Liver (tissue), 9 donors: Measurements from ENCODE around the gene EPC1. TPM values are rescaled to one million over a fixed set of nuclear protein-coding genes. Genes with fewer than 3 reads are reported as not detected.
A peak's percentile ranks its signal among the peaks of the same experiment; 100 is the strongest.

Experiments
- DNase-seq: peaks from one replicate; pipeline ENCODE4 v3.0.0-alpha.2; 2017; ENCODE audit warnings: low spot score
- H3K27ac ChIP-seq, 2 donors: one replicate each; pipeline ENCODE4 v1.7.0; 2013; ENCODE audit warnings: inconsistent platforms in 2 of 2, low read length in 2 of 2, control low read depth in 1 of 2, low read depth in 1 of 2, mild to moderate bottlenecking in 1 of 2
- H3K27me3 ChIP-seq, 4 donors: one replicate each; pipeline versions ENCODE4 v1.6.1 to v1.7.0; 2013; ENCODE audit warnings: low read length in 3 of 4, inconsistent platforms in 1 of 4, mild to moderate bottlenecking in 1 of 4, moderate library complexity in 1 of 4; ENCODE audit not compliant: control insufficient read depth in 4 of 4, insufficient read depth in 4 of 4
- H3K36me3 ChIP-seq, 4 donors: one replicate each; pipeline versions ENCODE4 v1.6.1 to v1.7.0; 2013; ENCODE audit warnings: low read length in 3 of 4, mild to moderate bottlenecking in 3 of 4, low read depth in 1 of 4, moderate library complexity in 1 of 4; ENCODE audit not compliant: control insufficient read depth in 4 of 4, insufficient read depth in 3 of 4
- H3K4me1 ChIP-seq, 4 donors: one replicate each; pipeline versions ENCODE4 v1.6.1 to v1.7.0; 2013; ENCODE audit warnings: low read length in 3 of 4, mild to moderate bottlenecking in 3 of 4, moderate library complexity in 1 of 4; ENCODE audit not compliant: control insufficient read depth in 4 of 4, insufficient read depth in 4 of 4
- H3K4me3 ChIP-seq, 3 donors: one replicate each; pipeline versions ENCODE4 v1.6.1 to v1.7.0; 2013; ENCODE audit warnings: low read length in 3 of 3, control low read depth in 1 of 3, low read depth in 1 of 3, mild to moderate bottlenecking in 1 of 3
- H3K9ac ChIP-seq, 2 donors: one replicate each; pipeline ENCODE4 v1.7.0; 2013; ENCODE audit warnings: low read length in 2 of 2, mild to moderate bottlenecking in 2 of 2, moderate library complexity in 2 of 2, control low read depth in 1 of 2, low read depth in 1 of 2
- H3K9me3 ChIP-seq, 4 donors: one replicate each; pipeline versions ENCODE4 v1.6.1 to v1.7.0; 2013; ENCODE audit warnings: low read length in 3 of 4; ENCODE audit not compliant: control insufficient read depth in 4 of 4
- ATF3 ChIP-seq: IDR thresholded peaks from 2 replicates; pipeline ENCODE4 v1.6.1; 2016; ENCODE audit warnings: antibody characterized with exemption
- CTCF ChIP-seq: fragments of 150-350 bp; IDR thresholded peaks from 2 replicates; pipeline ENCODE4 v1.5.1; 2017; ENCODE audit warnings: improper control_type of control experiment, low read depth, low read length; ENCODE audit not compliant: missing input control
- EGR1 ChIP-seq, 2 donors: IDR thresholded peaks; 2 replicates each; pipeline ENCODE4 v1.6.1; 2016 to 2018; ENCODE audit warnings: antibody characterized with exemption in 2 of 2, low read depth in 2 of 2
- FOXA1 ChIP-seq: IDR thresholded peaks from 2 replicates; pipeline ENCODE4 v1.6.1; 2016; ENCODE audit warnings: antibody characterized with exemption
- GABPA ChIP-seq, 2 donors: IDR thresholded peaks in 1 of 2; conservative IDR thresholded peaks in 1 of 2; 2 replicates each; pipeline ENCODE4 v1.6.1; 2016; ENCODE audit warnings: antibody characterized with exemption in 2 of 2, mild to moderate bottlenecking in 1 of 2, moderate library complexity in 1 of 2
- HNF4A ChIP-seq, 2 donors: conservative IDR thresholded peaks; 2 replicates each; pipeline ENCODE4 v1.6.1; 2016; ENCODE audit warnings: antibody characterized with exemption in 2 of 2, mild to moderate bottlenecking in 2 of 2
- HNF4G ChIP-seq: IDR thresholded peaks from 2 replicates; pipeline ENCODE4 v1.6.1; 2016; ENCODE audit warnings: antibody characterized with exemption
- JUND ChIP-seq, 2 donors: IDR thresholded peaks; 2 replicates each; pipeline ENCODE4 v1.6.1; 2016; ENCODE audit warnings: antibody characterized with exemption in 2 of 2
- MAX ChIP-seq: IDR thresholded peaks from 2 replicates; pipeline ENCODE4 v1.6.1; 2016; ENCODE audit warnings: antibody characterized with exemption
- NR2F2 ChIP-seq: IDR thresholded peaks from 2 replicates; pipeline ENCODE4 v1.6.1; 2016; ENCODE audit warnings: antibody characterized with exemption
- RAD21 ChIP-seq, 2 donors: IDR thresholded peaks; 2 replicates each; pipeline ENCODE4 v1.6.1; 2016; ENCODE audit warnings: antibody characterized with exemption in 2 of 2, mild to moderate bottlenecking in 2 of 2
- REST ChIP-seq: IDR thresholded peaks from 2 replicates; pipeline ENCODE4 v1.6.1; 2016; ENCODE audit warnings: antibody characterized with exemption, mild to moderate bottlenecking
- SP1 ChIP-seq: IDR thresholded peaks from 2 replicates; pipeline ENCODE4 v1.6.1; 2018; ENCODE audit warnings: antibody characterized with exemption, mild to moderate bottlenecking
- TAF1 ChIP-seq: conservative IDR thresholded peaks from 2 replicates; pipeline ENCODE4 v1.6.1; 2016; ENCODE audit warnings: antibody characterized with exemption, mild to moderate bottlenecking
- YY1 ChIP-seq: IDR thresholded peaks from 2 replicates; pipeline ENCODE4 v1.6.1; 2016; ENCODE audit warnings: antibody characterized with exemption, mild to moderate bottlenecking
- ZBTB33 ChIP-seq: IDR thresholded peaks from 2 replicates; pipeline ENCODE4 v1.6.1; 2016; ENCODE audit warnings: antibody characterized with exemption
- WGBS: extraction: QIAGEN DNeasy Blood & Tissue Kit; methylation state at CpG from one replicate; pipeline ENCODE4 v1.1.7; 2013; 5-methylcytosine and 5-hydroxymethylcytosine counted together
- polyA plus RNA-seq, 2 donors: library from polyadenylated mRNA; stranded (reverse) in 1 of 2; unstranded in 1 of 2; fragments of 200-250 nt in 1 of 2; fragments of >200 nt in 1 of 2; fragmentation: Nextera tagmentation in 1 of 2; extraction: Ambion mirVana in 1 of 2; gene quantifications; one replicate each; pipeline versions ENCODE4 v1.2.1 to v1.2.3, GENCODE V29; 2013 to 2015
- total RNA-seq, 2 donors: library from RNA; depleted of rRNA; stranded (reverse); fragments of >200 nt; gene quantifications; one replicate each; pipeline ENCODE4 v1.2.3, GENCODE V29; 2014
- donor health status: healthy.
- donor health status: healthy.
- donor health status: healthy.
- donor health status: healthy.
- donor health status: healthy.

EPC1 gene
- total and polyA plus RNA-seq, 4 donors = 5.6 to 30.9 (median 16.0) TPM

- H3K27me3 ChIP-seq = no peaks in the 10 kb centered on the region
- no peaks in the 10 kb centered on the region for H3K36me3 ChIP-seq
- peak overlapping the region; percentile 68 to 88 (median 85) for H3K4me3 ChIP-seq
- peak overlapping the region; percentile 97 to 99 for H3K9ac ChIP-seq
- WGBS = under 1% methylated on average over 6 of the region's 6 CpGs
- no peak for DNase-seq
- H3K9me3 ChIP-seq = no peaks in the 10 kb centered on the region
- TF ChIP-seq REST (peak; percentile 47), RAD21 (IDR thresholded peaks at IDR 0.05) (no peak), JUND (IDR thresholded peaks at IDR 0.05) (no peak), ZBTB33 (no peak), GABPA (IDR thresholded peaks at IDR 0.05 in 1 of 2, conservative IDR thresholded peaks at IDR 0.05 in 1 of 2) (no peak), CTCF (no peak), EGR1 (IDR thresholded peaks at IDR 0.05; ENCODE audit: low read depth in 2 of 2) (no peak), NR2F2 (peak; percentile 22), HNF4A (conservative IDR thresholded peaks at IDR 0.05) (peak in 1 of 2 donors; percentile 20), YY1 (peak; percentile 86), MAX (no peak), FOXA1 (no peak), TAF1 (peak; percentile 45)
- H3K27ac ChIP-seq = peak overlapping the region; percentile 87 to 91
- peaks cover under 1 to 17% (median 2%) of the 10 kb centered on the region in 4 donors for H3K4me1 ChIP-seq
These were observed 30.7 kb upstream of the EPC1 start for GRCh38 chr10:32377458-32378259.

- peak overlapping the region; percentile 97 to 99 for H3K9ac ChIP-seq
- no peaks in the 10 kb centered on the region for H3K9me3 ChIP-seq
- peaks cover 3 to 17% (median 5%) of the 10 kb centered on the region in 4 donors for H3K4me1 ChIP-seq
- DNase-seq = no peak
- peak overlapping the region in 2 of 3 donors; percentile 51 to 85 for H3K4me3 ChIP-seq
- H3K36me3 ChIP-seq = no peaks in the 10 kb centered on the region
- TF ChIP-seq ATF3 (no peak), GABPA (IDR thresholded peaks at IDR 0.05 in 1 of 2, conservative IDR thresholded peaks at IDR 0.05 in 1 of 2) (no peak), HNF4G (no peak), FOXA1 (no peak), MAX (no peak), NR2F2 (no peak), SP1 (no peak)
- peak overlapping the region; percentile 15 to 87 for H3K27ac ChIP-seq
- H3K27me3 ChIP-seq = no peaks in the 10 kb centered on the region
- 5% methylated on average over 3 of the region's 3 CpGs for whole genome bisulfite sequencing
These were observed 29.8 kb upstream of the EPC1 start for GRCh38 chr10:32376771-32377170.
